Endothelial cell of umbilical vein (primary cell): ENCODE data around the gene HTRA3. TPM values are rescaled to one million over a fixed set of nuclear protein-coding genes. Genes with fewer than 3 reads are reported as not detected.

Source experiments
- BruUV-seq: library from RNA; stranded (reverse); fragments of 400-500 nt; replicated peaks from 2 replicates; lab custom pipeline; 2021; lab: Mats Ljungman, UMichigan
- CTCF ChIA-PET: fragments of 300-600, 350-600 bp; sonication (Branson Sonifier 250); formaldehyde crosslinking; loops from one replicate; lab custom pipeline; 2021; ENCODE audit warnings: antibody characterized with exemption, inconsistent platforms; lab: Charles Lee
- POLR2A ChIA-PET: fragments of 300-600, 350-600 bp; sonication (Branson Sonifier 250); formaldehyde crosslinking; loops from one replicate; lab custom pipeline; 2021; ENCODE audit warnings: antibody characterized with exemption, inconsistent platforms; lab: Charles Lee
- DNase-seq: peaks from one replicate; pipeline ENCODE4 v3.0.0-alpha.2; 2011; ENCODE audit warnings: low read depth, low spot score
- FAIRE-seq: peaks from 2 replicates; lab custom pipeline; 2011; peaks lifted over from hg19 to GRCh38; lab: Jason Lieb, UNC
- H2AFZ ChIP-seq: 2 replicates; pipeline ENCODE4 v1.6.0; 2012; ENCODE audit warnings: low read depth, low read length, control low read depth, inconsistent platforms
- H3K27ac ChIP-seq: 2 replicates; pipeline ENCODE4 v1.5.1; 2011; ENCODE audit warnings: low read depth, mild to moderate bottlenecking, control low read depth, low read length, moderate library complexity; ENCODE audit not compliant: insufficient read depth
- H3K27me3 ChIP-seq, 2 experiments: 2 replicates each; pipeline versions ENCODE4 v1.6.0 to v1.6.1; 2011; ENCODE audit warnings: low read length in 2 of 2, mixed read lengths in 1 of 2; ENCODE audit not compliant: control insufficient read depth in 2 of 2, insufficient read depth in 2 of 2
- H3K36me3 ChIP-seq, 2 experiments: 2 replicates in 1 of 2; 3 replicates in 1 of 2; pipeline ENCODE4 v1.5.1; 2011; ENCODE audit warnings: low read length in 2 of 2, mild to moderate bottlenecking in 1 of 2, moderate library complexity in 1 of 2; ENCODE audit not compliant: control insufficient read depth in 2 of 2, insufficient read depth in 2 of 2; ENCODE audit errors: extremely low read depth in 1 of 2
- H3K4me1 ChIP-seq: 3 replicates; pipeline ENCODE4 v1.5.1; 2011; ENCODE audit warnings: mild to moderate bottlenecking, low read length; ENCODE audit not compliant: control insufficient read depth, insufficient read depth; ENCODE audit errors: extremely low read depth
- H3K4me2 ChIP-seq: 2 replicates; pipeline ENCODE4 v1.6.1; 2011; ENCODE audit warnings: low read length, control low read depth, mixed read lengths; ENCODE audit not compliant: insufficient read depth
- H3K4me3 ChIP-seq, 3 experiments: fragments of 200-600 bp in 1 of 3; sonication (generic), shearing (Covaris generic) in 1 of 3; replicated peaks in 1 of 3; 2 replicates each; pipeline ENCODE4 v1.5.1; 2011 to 2016; ENCODE audit warnings: control low read depth in 3 of 3, low read length in 3 of 3, mild to moderate bottlenecking in 2 of 3, inconsistent platforms in 1 of 3, low read depth in 1 of 3, moderate library complexity in 1 of 3; ENCODE audit not compliant: insufficient read depth in 1 of 3
- H3K79me2 ChIP-seq: 2 replicates; pipeline ENCODE4 v1.6.0; 2012; ENCODE audit warnings: low read length, inconsistent platforms; ENCODE audit not compliant: control insufficient read depth, insufficient read depth
- H3K9ac ChIP-seq: replicated peaks from 2 replicates; pipeline ENCODE3; 2011; ENCODE audit warnings: low read length, control low read depth; ENCODE audit not compliant: insufficient read depth; ENCODE audit errors: extremely low read depth
- H3K9me1 ChIP-seq: replicated peaks from 3 replicates; pipeline ENCODE4 v1.6.0; 2011; ENCODE audit warnings: mild to moderate bottlenecking, low read length; ENCODE audit not compliant: control insufficient read depth, insufficient read depth; ENCODE audit errors: extremely low read depth
- H3K9me3 ChIP-seq: replicated peaks from 2 replicates; pipeline ENCODE4 v1.5.1; 2012; ENCODE audit warnings: low read length, inconsistent platforms; ENCODE audit not compliant: control insufficient read depth, insufficient read depth
- H4K20me1 ChIP-seq: replicated peaks from 2 replicates; pipeline ENCODE3; 2011; ENCODE audit warnings: mild to moderate bottlenecking, low read length; ENCODE audit not compliant: control insufficient read depth, insufficient read depth; ENCODE audit errors: extremely low read depth
- EZH2 ChIP-seq: IDR thresholded peaks from 2 replicates; pipeline ENCODE4 v1.6.1; 2012; ENCODE audit warnings: borderline replicate concordance, low read depth, mild to moderate bottlenecking, moderate library complexity, low read length, inconsistent platforms; ENCODE audit not compliant: severe bottlenecking
- FOS ChIP-seq: IDR thresholded peaks from 2 replicates; pipeline ENCODE4 v1.6.1; 2011; ENCODE audit warnings: mild to moderate bottlenecking, low read length, moderate library complexity, borderline replicate concordance; ENCODE audit not compliant: insufficient read depth
- GATA2 ChIP-seq: IDR thresholded peaks from 2 replicates; pipeline ENCODE4 v1.7.0; 2011; ENCODE audit warnings: low read depth, mild to moderate bottlenecking, moderate library complexity, mixed read lengths, low read length; ENCODE audit not compliant: insufficient read length, insufficient read depth
- JUN ChIP-seq: IDR thresholded peaks from 2 replicates; pipeline ENCODE4 v1.6.1; 2011; ENCODE audit warnings: borderline replicate concordance, low read depth; ENCODE audit not compliant: insufficient read length, insufficient read depth
- MYC ChIP-seq: IDR thresholded peaks from one replicate; pipeline ENCODE4 v1.6.1; 2011; ENCODE audit warnings: mild to moderate bottlenecking, low read depth, low read length
- POLR2A ChIP-seq: IDR thresholded peaks from 2 replicates; pipeline ENCODE4 v1.6.1; 2012; ENCODE audit warnings: low read depth, mild to moderate bottlenecking, control low read depth, low read length
- POLR2AphosphoS5 ChIP-seq: IDR thresholded peaks from 2 replicates; pipeline ENCODE4 v1.6.1; 2012; ENCODE audit warnings: low read depth, mild to moderate bottlenecking, control low read depth, low read length, moderate library complexity; ENCODE audit not compliant: insufficient read depth
- dilution Hi-C: fragments of 300-500 bp; cut with MboI; formaldehyde crosslinking; loops from one replicate; pipeline ENCODE4 v1.15.0; 2019; ENCODE audit warnings: low sequenced_read_pairs; ENCODE audit not compliant: extremely low pct_ligation_motif_present
- intact Hi-C: fragments of 100-400 bp; cut with micrococcal nuclease; formaldehyde crosslinking; loops from one replicate; pipeline ENCODE4 v1.10.0; 2022
- polyA plus RNA-seq, 4 experiments: library from polyadenylated mRNA; depleted of rRNA in 3 of 4; stranded (reverse) in 3 of 4; unstranded in 1 of 4; fragments of >200 nt; gene quantifications; 2 replicates each; pipeline versions ENCODE4 v1.2.1 to v1.2.3, GENCODE V29; 2011 to 2012; ENCODE audit warnings: missing spikeins in 1 of 4
- total RNA-seq: library from RNA; stranded (reverse); gene quantifications from 2 replicates; pipeline ENCODE4 v1.2.3, GENCODE V29; 2021
- TF ChIP-seq, protein P1 (sequence below): IDR thresholded peaks from 2 replicates; pipeline ENCODE4 v1.6.1; 2011; ENCODE audit not compliant: insufficient read depth, insufficient read length
- TF ChIP-seq, protein P2 (sequence below), 2 donors: IDR thresholded peaks; 1 replicate in 1 of 2; 2 replicates in 1 of 2; pipeline ENCODE4 v1.5.1; 2011; ENCODE audit warnings: low read length in 2 of 2, mild to moderate bottlenecking in 2 of 2, moderate library complexity in 2 of 2, control low read depth in 1 of 2, inconsistent platforms in 1 of 2, low read depth in 1 of 2; ENCODE audit not compliant: insufficient read depth in 1 of 2; ENCODE audit errors: extremely low read depth in 1 of 2

Gene HTRA3
- total and polyA plus RNA-seq, 2 donors (not counting 3 experiments of a cell fraction or from before 2014, with no cell fraction given) = 9.0 to 12.0 TPM

DNA sequence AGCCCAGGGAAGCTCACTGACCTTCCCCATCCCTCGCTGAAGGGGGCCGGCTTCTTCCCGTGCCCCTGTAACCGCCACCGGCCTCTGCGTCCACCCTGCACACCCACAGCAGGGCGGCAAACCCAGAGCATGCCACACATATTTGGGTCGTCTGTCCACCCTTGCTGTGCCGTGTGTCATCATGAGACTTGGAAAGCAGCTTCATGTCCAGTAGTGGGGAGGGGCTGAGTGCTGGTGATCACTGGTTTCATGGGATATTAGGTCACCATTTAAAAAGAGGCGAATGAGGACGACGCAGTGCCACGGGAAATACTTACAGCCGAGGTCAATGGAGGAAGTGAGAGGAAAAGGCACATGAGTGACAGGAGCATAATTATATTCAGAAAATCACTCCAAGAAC is 74.8 kb downstream of the HTRA3 start:
- no peak for FAIRE-seq
- BruUV-seq = no TSS peak
- Histone ChIP-seq H3K4me1 (no peaks in the 10 kb centered on the region), H3K4me2 (no peak overlapping the region), H4K20me1 (no peaks in the 10 kb centered on the region), H3K27ac (no peak overlapping the region), H3K4me3 (no peak overlapping the region), H3K36me3 (no peaks in the 10 kb centered on the region), H3K79me2 (no peaks in the 10 kb centered on the region), H3K9ac (no peak overlapping the region), H3K27me3 (peaks cover under 1 to 3% of the 10 kb centered on the region in 2 experiments), H2AFZ (no peak overlapping the region), H3K9me1 (no peaks in the 10 kb centered on the region), H3K9me3 (no peaks in the 10 kb centered on the region)
- TF ChIP-seq MYC (no peak), POLR2AphosphoS5 (no peak), JUN (no peak), EZH2 (no peak), GATA2 (no peak), POLR2A (no peak), FOS (no peak)
- TF ChIP-seq, protein P1, sequence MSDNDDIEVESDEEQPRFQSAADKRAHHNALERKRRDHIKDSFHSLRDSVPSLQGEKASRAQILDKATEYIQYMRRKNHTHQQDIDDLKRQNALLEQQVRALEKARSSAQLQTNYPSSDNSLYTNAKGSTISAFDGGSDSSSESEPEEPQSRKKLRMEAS = no peak
- TF ChIP-seq, protein P2, sequence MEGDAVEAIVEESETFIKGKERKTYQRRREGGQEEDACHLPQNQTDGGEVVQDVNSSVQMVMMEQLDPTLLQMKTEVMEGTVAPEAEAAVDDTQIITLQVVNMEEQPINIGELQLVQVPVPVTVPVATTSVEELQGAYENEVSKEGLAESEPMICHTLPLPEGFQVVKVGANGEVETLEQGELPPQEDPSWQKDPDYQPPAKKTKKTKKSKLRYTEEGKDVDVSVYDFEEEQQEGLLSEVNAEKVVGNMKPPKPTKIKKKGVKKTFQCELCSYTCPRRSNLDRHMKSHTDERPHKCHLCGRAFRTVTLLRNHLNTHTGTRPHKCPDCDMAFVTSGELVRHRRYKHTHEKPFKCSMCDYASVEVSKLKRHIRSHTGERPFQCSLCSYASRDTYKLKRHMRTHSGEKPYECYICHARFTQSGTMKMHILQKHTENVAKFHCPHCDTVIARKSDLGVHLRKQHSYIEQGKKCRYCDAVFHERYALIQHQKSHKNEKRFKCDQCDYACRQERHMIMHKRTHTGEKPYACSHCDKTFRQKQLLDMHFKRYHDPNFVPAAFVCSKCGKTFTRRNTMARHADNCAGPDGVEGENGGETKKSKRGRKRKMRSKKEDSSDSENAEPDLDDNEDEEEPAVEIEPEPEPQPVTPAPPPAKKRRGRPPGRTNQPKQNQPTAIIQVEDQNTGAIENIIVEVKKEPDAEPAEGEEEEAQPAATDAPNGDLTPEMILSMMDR (IDR thresholded peaks at IDR 0.05; ENCODE audit: extremely low read depth in 1 of 2, insufficient read depth in 1 of 2, low read depth in 1 of 2, low read length in 2 of 2) = no peak
- intact Hi-C loops (no loop called here), dilution Hi-C loops (no loop called here)
- ChIA-PET POLR2A (no interaction called here), CTCF (interaction anchor here (1.3 to 1.6 kb wide), 2 partner anchors 13 to 19 kb away, joined by 4 read pairs; no protein-coding TSS in a partner anchor)
- no peak for DNase-seq
